Middle frontal gyrus (tissue), 1 donor: ENCODE data around the gene TMEM242.
"Not testable (repeated sequence)": the region's sequence is repeated elsewhere in the genome, so short reads cannot be mapped to it uniquely, and the experiment has no call there.

Experiments
- DNase-seq: peaks from one replicate; pipeline ENCODE4 v3.0.0-alpha.2; 2015; ENCODE audit warnings: low spot score; ENCODE audit errors: extremely low spot score

TMEM242 gene

GRCh38 chr6:157325069-157325805 lies 1.9 kb upstream of the TMEM242 start:
- DNase-seq = no peak

GRCh38 chr6:157323966-157324300 lies 614 bp upstream of the TMEM242 start:
- peak; percentile 42 for DNase-seq

GRCh38 chr6:157322792-157323254 lies 496 bp downstream of the TMEM242 start:
- no peak for DNase-seq

GRCh38 chr6:157316871-157317814 lies 6.2 kb downstream of the TMEM242 start:
- no peak for DNase-seq

GRCh38 chr6:157314705-157315321 lies 8.5 kb downstream of the TMEM242 start:
- peak; percentile 43 for DNase-seq

- no peak for DNase-seq
These were observed 9.5 kb downstream of the TMEM242 start for GRCh38 chr6:157313531-157314467.

- no peak for DNase-seq
These were observed 10.6 kb downstream of the TMEM242 start for GRCh38 chr6:157312757-157313156.

GRCh38 chr6:157310693-157311092 lies 12.6 kb downstream of the TMEM242 start:
- not testable (repeated sequence) for DNase-seq

GRCh38 chr6:157307661-157308060 lies 15.7 kb downstream of the TMEM242 start:
- no peak for DNase-seq

- DNase-seq = no peak
These were observed 17.4 kb downstream of the TMEM242 start for GRCh38 chr6:157305670-157306653.

GRCh38 chr6:157304899-157305663 lies 18.2 kb downstream of the TMEM242 start:
- no peak for DNase-seq

- DNase-seq = no peak
These were observed 20.6 kb downstream of the TMEM242 start for GRCh38 chr6:157302736-157303135.

- DNase-seq = no peak
These were observed 22.9 kb downstream of the TMEM242 start for GRCh38 chr6:157300436-157300835.

GRCh38 chr6:157300006-157300405 lies 23.3 kb downstream of the TMEM242 start:
- no peak for DNase-seq

- no peak for DNase-seq
These were observed 25.0 kb downstream of the TMEM242 start for GRCh38 chr6:157298216-157298724.

- no peak for DNase-seq
These were observed 28.7 kb downstream of the TMEM242 start for GRCh38 chr6:157294654-157295053.

GRCh38 chr6:157293780-157294179 lies 29.5 kb downstream of the TMEM242 start:
- no peak for DNase-seq

GRCh38 chr6:157292202-157292601 lies 31.1 kb downstream of the TMEM242 start:
- DNase-seq = no peak

GRCh38 chr6:157291356-157291755 lies 32.0 kb downstream of the TMEM242 start:
- DNase-seq = no peak
